ENCODE data around the gene TINAGL1. TPM values are rescaled to one million over a fixed set of nuclear protein-coding genes. Genes with fewer than 3 reads are reported as not detected.

Gene TINAGL1
- total RNA-seq, 6 donors from 2014 or later: 71.3 to 191 (median 120) TPM

DNA sequence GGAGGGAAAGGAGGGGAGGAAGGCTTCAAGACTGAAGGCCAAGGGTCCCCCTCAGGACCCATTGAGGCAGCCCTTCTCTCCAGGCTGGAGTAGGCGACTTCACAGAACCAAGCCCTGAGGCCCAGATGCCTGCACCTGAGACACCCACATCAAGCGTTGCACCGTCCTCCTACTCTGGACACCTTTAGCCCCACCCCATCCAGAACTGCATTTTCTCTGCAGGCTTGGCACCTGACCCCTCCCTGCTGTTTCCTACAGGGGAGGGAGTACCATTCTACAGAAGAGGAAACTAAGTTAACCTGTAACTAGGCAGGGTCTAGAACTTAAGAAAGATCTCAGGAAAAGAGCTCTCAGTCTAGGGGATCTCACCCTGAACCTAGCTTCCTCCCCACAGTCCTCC is 56.3 kb downstream of the TINAGL1 start:
- ATAC-seq (ENCODE audit: low FRiP score in 2 of 2): no peak
- no peak for TF ChIP-seq EP300 (IDR thresholded peaks at IDR 0.05)
- no peak for TF ChIP-seq POLR2AphosphoS5 (IDR thresholded peaks at IDR 0.05)
- TF ChIP-seq POLR2A (IDR thresholded peaks at IDR 0.05): no peak
- TF ChIP-seq, protein P1, sequence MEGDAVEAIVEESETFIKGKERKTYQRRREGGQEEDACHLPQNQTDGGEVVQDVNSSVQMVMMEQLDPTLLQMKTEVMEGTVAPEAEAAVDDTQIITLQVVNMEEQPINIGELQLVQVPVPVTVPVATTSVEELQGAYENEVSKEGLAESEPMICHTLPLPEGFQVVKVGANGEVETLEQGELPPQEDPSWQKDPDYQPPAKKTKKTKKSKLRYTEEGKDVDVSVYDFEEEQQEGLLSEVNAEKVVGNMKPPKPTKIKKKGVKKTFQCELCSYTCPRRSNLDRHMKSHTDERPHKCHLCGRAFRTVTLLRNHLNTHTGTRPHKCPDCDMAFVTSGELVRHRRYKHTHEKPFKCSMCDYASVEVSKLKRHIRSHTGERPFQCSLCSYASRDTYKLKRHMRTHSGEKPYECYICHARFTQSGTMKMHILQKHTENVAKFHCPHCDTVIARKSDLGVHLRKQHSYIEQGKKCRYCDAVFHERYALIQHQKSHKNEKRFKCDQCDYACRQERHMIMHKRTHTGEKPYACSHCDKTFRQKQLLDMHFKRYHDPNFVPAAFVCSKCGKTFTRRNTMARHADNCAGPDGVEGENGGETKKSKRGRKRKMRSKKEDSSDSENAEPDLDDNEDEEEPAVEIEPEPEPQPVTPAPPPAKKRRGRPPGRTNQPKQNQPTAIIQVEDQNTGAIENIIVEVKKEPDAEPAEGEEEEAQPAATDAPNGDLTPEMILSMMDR (IDR thresholded peaks at IDR 0.05): no peak
- Histone ChIP-seq H3K27ac (peak overlapping the region in 2 of 4 donors; percentile 14 to 19), H3K9me3 (no peaks in the 10 kb centered on the region), H3K4me1 (peaks cover 3 to 39% (median 17%) of the 10 kb centered on the region in 4 donors), H3K36me3 (peaks cover 5 to 77% (median 62%) of the 10 kb centered on the region in 4 donors), H3K27me3 (no peaks in the 10 kb centered on the region), H3K4me3 (no peak overlapping the region)
- no peak for DNase-seq
- 79 to 86% methylated on average over 3 of the region's 3 CpGs for WGBS, 2 donors

DNA sequence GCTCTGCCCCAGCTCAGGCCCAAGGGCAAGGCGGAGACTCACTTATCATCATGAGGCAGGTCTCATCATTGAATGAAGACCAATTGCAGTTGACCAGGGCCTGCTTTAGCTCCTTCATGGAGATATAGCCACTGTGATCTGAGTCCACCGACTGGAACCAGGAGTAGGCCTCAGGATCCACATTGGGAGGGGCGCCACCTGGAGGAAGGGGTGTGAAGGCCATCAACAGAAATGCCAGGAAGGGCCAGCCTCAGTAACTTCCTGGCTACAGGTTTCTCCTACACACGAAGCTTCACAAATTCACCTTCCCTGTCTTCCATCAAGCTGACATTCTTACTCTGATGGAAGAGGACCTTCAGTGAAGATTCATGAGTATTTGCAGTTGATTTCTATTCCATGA is 56.8 kb downstream of the TINAGL1 start:
- 64 to 71% methylated on average over 4 of the region's 4 CpGs for WGBS, 2 donors
- TF ChIP-seq, protein P1 (IDR thresholded peaks at IDR 0.05): peak in 4 of 6 experiments; percentile 23 to 37 (median 32)
- no peak for TF ChIP-seq EP300 (IDR thresholded peaks at IDR 0.05)
- Histone ChIP-seq H3K27ac (peak overlapping the region in 2 of 4 donors; percentile 14 to 19), H3K9me3 (no peaks in the 10 kb centered on the region), H3K36me3 (peaks cover 5 to 73% (median 60%) of the 10 kb centered on the region in 4 donors), H3K4me1 (peaks cover 7 to 44% (median 20%) of the 10 kb centered on the region in 4 donors), H3K27me3 (no peaks in the 10 kb centered on the region), H3K4me3 (no peak overlapping the region)
- ATAC-seq (ENCODE audit: low FRiP score in 2 of 2): no peak
- peak in 1 of 2 donors; percentile 64 for DNase-seq

Other genes with a start within 250 kb of the TINAGL1 start
- 10 to 100 TPM in 5 of 6 donors, 1 to 10 TPM in 1; 4.2 to 98.9 (median 27.2) TPM for gene FABP3, start 203.4 kb upstream of the TINAGL1 start, total RNA-seq
- gene SERINC2, start 163.3 kb upstream of the TINAGL1 start, total RNA-seq: 10 to 100 TPM; 32.3 to 45.9 (median 42.1) TPM
- 1 to 10 TPM in 1 of 6 donors, not detected in 5; 2.1 TPM for gene HCRTR1, start 41.2 kb downstream of the TINAGL1 start, total RNA-seq
- gene PEF1, start 68.4 kb downstream of the TINAGL1 start, total RNA-seq: 100 to 1,000 TPM in 1 of 6 donors, 10 to 100 TPM in 5; 52.4 to 135 (median 77.4) TPM
- gene COL16A1, start 127.5 kb downstream of the TINAGL1 start, total RNA-seq: 100 to 1,000 TPM in 1 of 6 donors, 10 to 100 TPM in 5; 15.2 to 103 (median 40.7) TPM
- gene ADGRB2, start 187.8 kb downstream of the TINAGL1 start, total RNA-seq: 1 to 10 TPM in 5 of 6 donors, under 1 TPM in 1; 0.34 to 1.9 (median 1.1) TPM
- gene SPOCD1, start 239.5 kb downstream of the TINAGL1 start, total RNA-seq: 10 to 100 TPM in 3 of 6 donors, 1 to 10 TPM in 3; 7.3 to 63.3 (median 10.4) TPM